HG03558 (cell line): ENCODE data around the gene CEACAM5.
"Not testable (repeated sequence)": the region's sequence is repeated elsewhere in the genome, so short reads cannot be mapped to it uniquely, and the experiment has no call there.

Experiments used
- ATAC-seq: cut with Tn5 transposase; IDR thresholded peaks from one replicate; pipeline ENCODE4 v1.9.1; 2021; ENCODE audit warnings: moderate number of reproducible peaks; ENCODE audit not compliant: unreplicated experiment; ENCODE audit errors: extremely low read depth

CEACAM5 gene

DNA sequence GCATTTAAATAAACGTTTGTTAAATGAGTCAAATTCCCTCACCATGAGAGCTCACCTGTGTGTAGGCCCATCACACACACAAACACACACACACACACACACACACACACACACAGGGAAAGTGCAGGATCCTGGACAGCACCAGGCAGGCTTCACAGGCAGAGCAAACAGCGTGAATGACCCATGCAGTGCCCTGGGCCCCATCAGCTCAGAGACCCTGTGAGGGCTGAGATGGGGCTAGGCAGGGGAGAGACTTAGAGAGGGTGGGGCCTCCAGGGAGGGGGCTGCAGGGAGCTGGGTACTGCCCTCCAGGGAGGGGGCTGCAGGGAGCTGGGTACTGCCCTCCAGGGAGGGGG lies 8.5 kb upstream of the CEACAM5 start:
- ATAC-seq, result no peak

- ATAC-seq, result no peak
Measured at GRCh38 chr19:41700381-41701195, 7.8 kb upstream of the CEACAM5 start.

GRCh38 chr19:41701401-41702075 lies 6.9 kb upstream of the CEACAM5 start:
- ATAC-seq, result no peak

DNA sequence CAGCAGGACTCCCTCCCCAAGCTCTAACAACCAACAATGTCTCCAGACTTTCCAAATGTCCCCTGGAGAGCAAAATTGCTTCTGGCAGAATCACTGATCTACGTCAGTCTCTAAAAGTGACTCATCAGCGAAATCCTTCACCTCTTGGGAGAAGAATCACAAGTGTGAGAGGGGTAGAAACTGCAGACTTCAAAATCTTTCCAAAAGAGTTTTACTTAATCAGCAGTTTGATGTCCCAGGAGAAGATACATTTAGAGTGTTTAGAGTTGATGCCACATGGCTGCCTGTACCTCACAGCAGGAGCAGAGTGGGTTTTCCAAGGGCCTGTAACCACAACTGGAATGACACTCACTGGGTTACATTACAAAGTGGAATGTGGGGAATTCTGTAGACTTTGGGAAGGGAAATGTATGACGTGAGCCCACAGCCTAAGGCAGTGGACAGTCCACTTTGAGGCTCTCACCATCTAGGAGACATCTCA lies 6.2 kb upstream of the CEACAM5 start:
- no peak for ATAC-seq

GRCh38 chr19:41703602-41704293 lies 4.7 kb upstream of the CEACAM5 start:
- no peak for ATAC-seq

- ATAC-seq, result no peak
Measured at GRCh38 chr19:41705393-41706174, 2.8 kb upstream of the CEACAM5 start.

GRCh38 chr19:41706741-41707501 lies 1.5 kb upstream of the CEACAM5 start:
- no peak for ATAC-seq

DNA sequence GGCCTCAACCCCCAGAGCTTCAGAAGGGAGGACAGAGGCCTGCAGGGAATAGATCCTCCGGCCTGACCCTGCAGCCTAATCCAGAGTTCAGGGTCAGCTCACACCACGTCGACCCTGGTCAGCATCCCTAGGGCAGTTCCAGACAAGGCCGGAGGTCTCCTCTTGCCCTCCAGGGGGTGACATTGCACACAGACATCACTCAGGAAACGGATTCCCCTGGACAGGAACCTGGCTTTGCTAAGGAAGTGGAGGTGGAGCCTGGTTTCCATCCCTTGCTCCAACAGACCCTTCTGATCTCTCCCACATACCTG lies 969 bp upstream of the CEACAM5 start:
- ATAC-seq, result no peak

- ATAC-seq, result no peak
Measured at GRCh38 chr19:41707871-41708371, 505 bp upstream of the CEACAM5 start.

GRCh38 chr19:41709516-41709915 lies 1.1 kb downstream of the CEACAM5 start:
- not testable (repeated sequence) for ATAC-seq

DNA sequence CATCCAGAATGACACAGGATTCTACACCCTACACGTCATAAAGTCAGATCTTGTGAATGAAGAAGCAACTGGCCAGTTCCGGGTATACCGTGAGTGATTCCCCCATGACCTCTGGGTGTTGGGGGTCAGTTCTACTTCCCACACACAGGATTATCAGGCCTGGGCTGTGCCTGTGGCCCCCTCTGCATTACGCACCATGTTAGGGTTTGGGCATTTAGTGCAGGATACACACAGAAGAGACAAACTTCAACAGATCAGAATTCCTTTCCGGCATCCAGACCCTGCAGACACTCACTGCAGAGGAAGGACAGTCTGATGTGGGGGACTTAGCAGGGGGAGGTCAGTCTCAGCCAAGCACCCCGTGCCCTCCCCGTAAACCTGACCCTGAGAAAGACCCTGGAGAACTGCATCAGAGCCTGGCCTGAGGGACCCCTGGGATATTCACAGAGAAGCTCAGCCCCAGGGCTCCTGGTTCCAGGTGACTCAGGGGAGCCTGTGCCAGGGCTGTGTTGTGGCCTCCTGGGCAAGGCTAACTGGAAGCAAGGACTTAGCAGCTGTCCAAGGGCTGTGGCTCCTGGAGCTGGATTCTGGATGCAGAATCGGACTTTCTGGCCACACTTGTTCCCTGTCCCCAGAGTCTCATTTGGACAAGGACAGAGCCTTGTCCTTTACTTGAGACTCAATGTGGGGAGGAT lies 1.7 kb downstream of the CEACAM5 start:
- ATAC-seq, result no peak

GRCh38 chr19:41711376-41712261 lies 3.2 kb downstream of the CEACAM5 start:
- ATAC-seq, result no peak

- no peak for ATAC-seq
Measured at GRCh38 chr19:41714598-41714997, 6.2 kb downstream of the CEACAM5 start.

DNA sequence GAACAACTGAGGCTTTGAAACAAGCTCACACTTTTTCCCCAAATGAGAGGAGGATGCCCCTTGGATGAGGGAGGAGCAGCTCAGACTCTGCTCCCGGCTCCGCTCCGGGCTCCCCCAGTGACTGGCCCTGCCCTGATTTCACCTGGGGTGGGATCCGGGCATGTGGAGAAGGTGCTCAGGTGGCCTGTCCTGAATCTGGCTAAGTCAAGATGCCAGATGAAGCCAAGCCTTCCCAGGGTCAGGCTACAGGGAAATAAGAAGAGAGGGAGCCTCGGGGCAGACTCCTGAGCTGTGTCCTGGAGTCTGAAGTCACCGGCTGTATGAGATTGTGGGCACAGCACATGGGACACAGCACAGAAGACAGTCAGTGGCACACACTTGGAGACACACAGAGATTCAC lies 10.3 kb downstream of the CEACAM5 start:
- no peak for ATAC-seq

DNA sequence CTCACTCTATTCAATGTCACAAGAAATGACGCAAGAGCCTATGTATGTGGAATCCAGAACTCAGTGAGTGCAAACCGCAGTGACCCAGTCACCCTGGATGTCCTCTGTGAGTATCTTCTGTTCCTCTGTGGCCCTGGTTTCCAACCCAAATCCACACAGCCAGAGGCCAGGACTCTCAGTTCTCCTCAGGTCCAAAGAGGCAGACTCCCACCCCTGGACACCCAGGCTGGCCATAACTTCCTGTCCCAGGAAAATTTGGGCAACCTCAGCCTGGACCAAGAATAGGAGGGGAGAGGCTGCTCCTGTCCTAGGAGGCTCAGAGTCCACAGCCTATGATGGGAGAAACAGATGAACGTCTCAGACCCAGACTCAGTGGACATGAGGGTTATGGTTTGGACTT lies 11.7 kb downstream of the CEACAM5 start:
- no peak for ATAC-seq

GRCh38 chr19:41726493-41726892 lies 18.1 kb downstream of the CEACAM5 start:
- no peak for ATAC-seq

GRCh38 chr19:41734156-41734555 lies 25.7 kb downstream of the CEACAM5 start:
- no peak for ATAC-seq

GRCh38 chr19:41734585-41734984 lies 26.2 kb downstream of the CEACAM5 start:
- no peak for ATAC-seq
